Posterior cingulate gyrus (tissue), 11 donors: ENCODE data around the gene SUGT1.
"Not testable (repeated sequence)": the region's sequence is repeated elsewhere in the genome, so short reads cannot be mapped to it uniquely, and the experiment has no call there.

Experiments used
- DNase-seq, 10 donors: peaks; one replicate each; pipeline versions ENCODE4 v3.0.0 to v3.0.0-alpha.2; 2020 to 2021; ENCODE audit warnings: mixed read lengths in 3 of 10
- intact Hi-C: fragments of 100-400 bp; cut with DNase I; formaldehyde crosslinking; loops from one replicate; pipeline ENCODE4 v1.15.1; 2023

SUGT1 gene

DNA sequence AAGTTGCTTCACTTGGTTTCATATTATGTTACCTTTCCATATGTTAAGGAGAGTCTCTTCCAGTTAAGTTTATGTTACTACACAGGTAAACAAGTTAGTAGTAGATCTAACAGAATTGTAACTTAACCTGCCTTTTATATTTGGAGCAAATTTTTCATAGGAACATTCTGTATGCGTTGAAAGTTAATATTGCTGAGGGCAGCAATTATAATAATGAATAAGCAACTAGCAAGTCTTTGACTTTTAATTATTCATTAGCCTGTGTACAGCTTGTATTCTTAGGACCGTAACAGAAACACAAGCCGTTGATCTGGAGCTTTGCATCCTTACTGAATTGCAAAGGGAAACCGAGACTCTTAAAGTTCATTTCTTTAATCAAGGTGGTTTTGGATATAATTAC, 11.6 kb downstream of the SUGT1 start:
- DNase-seq, result no peak
- intact Hi-C loops, result loop anchor here (10.0 kb wide), 1 partner anchor 71 kb away; the partner anchor contains the start of gene CNMD

DNA sequence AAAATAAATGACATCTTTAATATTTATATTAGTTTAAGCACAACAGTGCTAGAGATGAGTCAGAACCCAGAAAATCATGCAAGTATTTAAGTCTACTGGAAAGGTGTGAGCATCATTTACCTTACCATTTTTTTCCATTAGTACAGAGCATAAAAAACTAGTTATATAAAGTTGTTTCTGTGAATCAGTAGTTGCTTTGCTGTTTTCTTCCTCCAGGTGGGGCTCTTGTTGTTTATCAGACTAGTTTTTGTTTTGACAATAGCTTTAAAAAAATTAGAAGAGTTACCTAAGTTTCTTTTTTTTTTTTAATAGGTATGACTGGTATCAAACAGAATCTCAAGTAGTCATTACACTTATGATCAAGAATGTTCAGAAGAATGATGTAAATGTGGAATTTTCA, 12.7 kb downstream of the SUGT1 start:
- no peak for DNase-seq
- intact Hi-C loops, result loop anchor here (5.0 to 10.0 kb wide), 2 partner anchors 69 to 142 kb away; partner anchors contain the start of gene CNMD

- intact Hi-C loops, result loop anchor here (5.0 to 10.0 kb wide), 2 partner anchors 65 to 138 kb away; partner anchors contain the start of gene CNMD
- DNase-seq, result no peak
Measured at GRCh38 chr13:52669677-52670076, 17.0 kb downstream of the SUGT1 start.

DNA sequence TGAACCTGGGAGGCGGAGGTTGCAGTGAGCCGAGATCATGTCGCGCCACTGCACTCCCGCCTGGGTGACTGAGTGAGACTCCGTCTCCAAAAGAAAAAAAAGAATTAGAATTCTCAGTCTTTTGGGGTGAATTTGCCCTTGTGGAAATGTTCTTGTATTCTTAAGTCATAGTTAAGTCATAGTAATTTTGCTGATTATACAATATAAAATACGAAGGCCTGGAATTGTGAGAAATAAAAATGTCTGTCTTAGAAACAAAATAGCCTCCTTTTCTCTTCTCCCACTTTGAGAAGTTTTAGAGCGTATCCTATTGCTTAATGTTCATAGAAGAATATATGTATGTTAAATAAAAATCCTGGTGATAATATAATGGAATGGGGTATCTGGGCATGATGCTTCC, 18.1 kb downstream of the SUGT1 start:
- DNase-seq, result no peak
- intact Hi-C loops, result no loop called here

DNA sequence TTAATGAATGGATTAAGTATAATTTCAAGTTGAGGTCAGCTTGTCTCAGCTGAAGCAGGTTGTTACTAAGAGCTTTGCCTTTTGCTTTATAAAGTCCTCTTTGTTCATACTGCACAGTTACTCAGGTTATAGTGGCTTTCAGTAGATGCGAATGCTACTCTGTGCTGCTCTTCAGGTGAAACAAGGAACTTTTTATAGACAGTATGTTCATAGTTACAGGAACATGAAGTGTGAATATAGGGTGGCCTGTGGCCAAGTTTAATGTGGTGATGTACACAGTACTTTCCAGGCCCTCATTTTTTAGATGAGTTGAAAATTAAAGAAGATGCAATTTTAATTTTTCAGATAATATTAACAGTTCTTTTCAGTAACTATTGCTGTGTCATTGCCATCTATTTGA, 20.8 kb downstream of the SUGT1 start:
- intact Hi-C loops, result no loop called here
- DNase-seq, result no peak

GRCh38 chr13:52677823-52678222, 25.2 kb downstream of the SUGT1 start:
- no peak for DNase-seq
- intact Hi-C loops, result no loop called here

DNA sequence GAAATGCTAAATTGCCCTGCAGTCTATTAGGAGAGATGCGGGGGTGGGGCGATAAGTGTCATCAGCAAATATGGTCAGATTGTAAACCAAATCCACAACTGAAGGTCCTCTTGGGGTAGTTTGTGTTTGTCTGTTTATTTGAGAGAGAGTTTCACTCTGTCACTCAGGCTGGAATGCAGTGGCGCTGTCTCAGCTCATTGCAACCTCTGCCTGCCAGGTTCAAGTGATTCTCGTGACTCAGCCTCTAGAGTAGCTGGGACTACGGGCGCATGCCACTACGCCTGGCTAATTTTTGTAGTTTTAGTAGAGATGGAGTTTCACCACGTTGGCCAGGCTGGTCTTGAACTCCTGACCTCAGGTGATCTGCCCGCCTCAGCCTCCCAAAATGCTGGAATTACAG, 33.2 kb downstream of the SUGT1 start:
- DNase-seq, intact Hi-C loops: not testable (repeated sequence)

DNA sequence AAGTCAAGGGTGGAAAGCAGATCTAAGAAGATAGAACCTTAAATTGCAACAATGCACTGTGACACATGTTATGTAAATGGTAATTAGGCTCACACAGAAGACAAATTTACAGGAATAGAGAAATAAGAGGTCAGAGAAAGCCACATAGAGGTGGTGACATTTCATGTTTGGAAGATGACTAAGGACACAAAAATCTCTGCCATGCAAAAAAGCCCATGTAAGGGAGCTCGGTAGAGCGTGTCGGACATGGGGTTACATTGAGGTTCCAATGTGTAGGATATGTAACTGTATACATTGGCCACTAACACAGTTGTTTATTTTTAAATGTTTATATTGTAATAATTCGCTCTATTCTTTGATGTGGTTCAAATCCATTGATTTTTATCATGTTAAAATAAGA, 33.7 kb downstream of the SUGT1 start:
- intact Hi-C loops, result no loop called here
- no peak for DNase-seq

DNA sequence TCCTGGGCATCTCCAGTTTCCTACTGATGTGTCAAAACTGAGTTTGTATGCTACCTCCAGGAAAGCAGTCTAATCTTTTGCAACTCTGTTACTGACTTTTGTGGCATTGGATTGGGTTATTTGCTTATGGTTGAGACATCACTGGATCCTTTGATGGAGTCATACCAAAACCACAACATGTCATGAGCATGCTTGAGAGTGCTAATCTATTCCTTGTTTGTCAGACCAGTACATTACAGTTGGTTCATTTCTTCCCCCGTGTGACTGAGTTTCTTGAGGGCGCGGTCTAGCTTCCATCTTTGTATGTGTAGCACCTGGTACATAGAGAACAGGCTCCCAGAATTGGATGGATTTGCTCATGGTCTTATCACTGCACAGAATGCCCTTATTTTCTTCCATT, 43.2 kb downstream of the SUGT1 start:
- intact Hi-C loops, result no loop called here
- no peak for DNase-seq

GRCh38 chr13:52696566-52696965, 43.9 kb downstream of the SUGT1 start:
- DNase-seq, result no peak
- intact Hi-C loops, result no loop called here

DNA sequence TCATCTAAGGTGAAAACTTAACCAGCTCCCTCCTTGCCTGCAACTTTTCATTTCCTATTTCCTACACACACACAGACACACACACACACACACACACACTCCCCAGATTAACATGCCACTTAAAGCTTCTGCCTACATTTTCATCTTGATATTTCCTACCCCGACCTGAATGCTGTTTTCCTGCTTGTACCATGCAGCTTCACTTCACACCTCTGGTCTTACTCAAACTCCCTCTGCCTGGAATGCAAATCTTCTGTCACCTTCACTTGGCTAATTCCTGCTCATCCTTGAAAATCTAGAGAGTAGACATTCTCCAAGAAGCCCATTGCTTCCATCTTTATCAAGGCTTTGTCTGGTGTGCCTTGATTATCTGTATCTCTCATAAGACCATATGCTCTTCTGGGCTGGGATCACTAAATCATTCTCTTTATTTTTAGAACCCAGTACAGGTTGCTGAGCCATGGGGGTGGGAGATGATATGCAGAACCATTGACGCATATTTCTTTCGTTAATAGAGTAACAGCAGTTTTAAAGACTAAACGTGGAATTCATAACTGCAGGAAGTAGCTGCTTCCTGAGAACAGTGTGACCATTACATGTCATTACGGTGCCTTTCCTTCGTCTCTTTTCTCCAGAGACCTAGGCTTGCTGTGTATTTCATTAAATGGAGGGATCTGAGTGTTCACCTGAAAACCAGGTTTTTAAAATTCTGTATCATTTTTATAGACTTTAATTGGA, 49.3 kb downstream of the SUGT1 start:
- no peak for DNase-seq
- intact Hi-C loops, result no loop called here

DNA sequence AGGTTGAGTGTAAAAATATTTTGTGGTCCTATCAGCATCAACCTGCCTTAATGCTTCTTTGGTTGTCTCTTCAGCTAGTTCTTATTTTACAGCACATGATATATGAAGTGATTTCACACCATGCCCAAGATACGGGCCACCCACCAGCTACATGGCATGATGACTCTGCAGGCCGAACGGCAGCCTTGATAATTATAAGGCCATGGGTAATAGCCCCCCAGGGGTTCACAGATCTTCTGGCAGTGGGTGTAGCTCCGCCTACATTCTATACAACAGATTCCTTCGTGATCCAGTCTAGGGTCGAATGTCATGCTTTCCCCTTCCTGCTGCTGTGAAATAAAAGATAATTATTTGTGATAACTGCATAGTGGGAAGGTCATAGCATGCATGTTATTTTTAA, 50.8 kb downstream of the SUGT1 start:
- DNase-seq, result no peak
- intact Hi-C loops, result no loop called here

DNA sequence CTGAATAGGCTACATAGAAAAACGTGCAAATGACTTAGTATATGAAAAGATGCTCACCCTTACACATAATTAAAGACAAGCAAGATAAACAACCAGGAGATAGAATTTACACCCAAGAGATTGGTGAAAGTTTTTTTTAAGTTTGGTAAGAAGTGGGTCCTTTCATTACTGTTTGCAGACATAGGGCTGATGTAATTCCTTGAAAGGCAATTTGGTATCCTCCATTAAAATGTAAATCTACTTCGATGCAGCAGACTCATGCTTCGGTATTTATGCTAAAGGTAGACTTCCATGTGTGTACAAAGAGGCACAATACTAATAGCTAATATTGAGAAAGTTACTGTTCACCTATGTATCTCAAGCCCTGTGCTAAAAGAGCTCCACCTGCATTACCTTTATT, 53.4 kb downstream of the SUGT1 start:
- no peak for DNase-seq
- intact Hi-C loops, result no loop called here

GRCh38 chr13:52707375-52707774, 54.7 kb downstream of the SUGT1 start:
- intact Hi-C loops, result no loop called here
- no peak for DNase-seq

DNA sequence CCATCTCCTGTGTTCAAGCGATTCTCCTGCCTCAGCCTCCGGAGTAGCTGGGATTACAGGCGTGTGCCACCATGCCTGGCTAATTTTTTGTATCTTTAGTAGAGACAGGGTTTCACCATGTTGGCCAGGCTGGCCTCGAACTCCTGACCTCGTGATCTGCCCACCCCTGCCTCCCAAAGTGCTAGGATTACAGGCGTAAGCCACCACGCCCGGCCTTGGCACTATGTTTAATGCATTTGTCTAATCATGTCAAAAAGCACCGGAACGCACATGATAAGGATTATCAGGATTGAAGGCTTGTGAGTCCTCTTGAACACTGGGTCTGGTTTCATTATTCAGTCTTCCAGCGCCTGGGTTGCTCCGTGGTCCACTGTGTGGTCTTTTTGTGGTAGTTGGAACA, 55.6 kb downstream of the SUGT1 start:
- DNase-seq, intact Hi-C loops: not testable (repeated sequence)

- intact Hi-C loops, result no loop called here
- no peak for DNase-seq
Measured at GRCh38 chr13:52711286-52711685, 58.6 kb downstream of the SUGT1 start.

GRCh38 chr13:52712385-52712784, 59.7 kb downstream of the SUGT1 start:
- DNase-seq, result no peak
- intact Hi-C loops, result no loop called here

GRCh38 chr13:52713894-52714293, 61.3 kb downstream of the SUGT1 start:
- DNase-seq, result peak in 2 of 10 donors; percentile 7 to 73
- intact Hi-C loops, result no loop called here

GRCh38 chr13:52720904-52721303, 68.3 kb downstream of the SUGT1 start:
- intact Hi-C loops, result not testable (repeated sequence)
- DNase-seq, result peak in 1 of 10 donors; percentile 58

- DNase-seq, result not testable (repeated sequence)
Measured at GRCh38 chr13:52721356-52721755, 68.7 kb downstream of the SUGT1 start.

DNA sequence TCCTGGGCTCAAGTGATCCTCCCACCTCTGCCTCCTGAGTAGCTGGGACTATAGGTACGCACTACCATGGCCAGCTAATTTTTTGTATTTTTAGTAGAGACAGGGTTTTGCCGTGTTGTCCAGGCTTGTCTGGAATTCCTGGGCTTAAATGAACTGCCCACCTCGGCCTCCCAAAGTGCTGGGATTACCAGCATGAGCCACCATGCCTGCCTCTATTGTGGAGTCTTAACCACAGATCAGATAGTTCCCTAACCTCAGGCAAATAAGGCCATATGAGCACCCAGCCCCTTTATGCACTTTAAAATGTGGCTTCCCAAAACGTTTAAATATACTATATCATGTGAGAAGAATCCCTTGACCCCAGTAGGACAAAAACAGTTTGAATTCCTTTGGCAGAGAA, 70.5 kb downstream of the SUGT1 start:
- intact Hi-C loops, result no loop called here
- no peak for DNase-seq

More at GRCh38 chr13:52721356-52721755, 68.7 kb downstream of the SUGT1 start:
- intact Hi-C loops, result not testable (repeated sequence)

- DNase-seq, result no peak
- intact Hi-C loops, result no loop called here
Measured at GRCh38 chr13:52725302-52725701, 72.7 kb downstream of the SUGT1 start.

- DNase-seq, result no peak
- intact Hi-C loops, result no loop called here
Measured at GRCh38 chr13:52726258-52726657, 73.6 kb downstream of the SUGT1 start.
